OCI-LY1 (cell line): ENCODE results near the gene SCN10A.

ENCODE experiments used
- EZH2 ChIP-seq: fragments of 200-600 bp; sonication (generic), shearing (Covaris generic); IDR thresholded peaks from 2 replicates; pipeline ENCODE4 v1.8.0; 2017; ENCODE audit warnings: borderline replicate concordance, mixed run types, mild to moderate bottlenecking, antibody characterized with exemption, low read length, moderate library complexity, mixed read lengths
- TF ChIP-seq, protein P1 (sequence below): fragments of 200-600 bp; sonication (generic), shearing (Covaris generic); IDR thresholded peaks from 2 replicates; pipeline ENCODE4 v1.5.1; 2017; ENCODE audit warnings: mild to moderate bottlenecking, antibody characterized with exemption, low read length, moderate library complexity, mixed read lengths

DNA sequence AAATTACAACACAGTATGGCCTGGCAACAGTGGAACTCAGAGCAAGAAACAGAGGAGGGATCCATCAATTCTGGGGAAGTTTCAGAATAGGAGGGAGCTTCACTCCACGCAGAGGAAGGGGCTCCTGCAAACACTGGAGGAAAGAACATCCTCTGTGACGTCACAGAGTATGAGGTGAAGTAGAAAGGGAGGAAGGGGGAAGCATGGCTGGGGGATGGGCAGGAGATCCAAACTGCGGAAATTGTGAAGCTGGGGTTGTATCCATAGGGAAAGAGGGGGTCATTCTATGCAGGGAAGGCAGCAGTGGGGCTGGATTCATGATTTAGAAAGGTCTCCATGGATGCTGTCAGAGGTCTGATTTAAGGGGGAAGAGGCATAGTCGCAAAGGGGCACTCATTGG is 8.3 kb upstream of the SCN10A start:
- TF ChIP-seq, protein P1, sequence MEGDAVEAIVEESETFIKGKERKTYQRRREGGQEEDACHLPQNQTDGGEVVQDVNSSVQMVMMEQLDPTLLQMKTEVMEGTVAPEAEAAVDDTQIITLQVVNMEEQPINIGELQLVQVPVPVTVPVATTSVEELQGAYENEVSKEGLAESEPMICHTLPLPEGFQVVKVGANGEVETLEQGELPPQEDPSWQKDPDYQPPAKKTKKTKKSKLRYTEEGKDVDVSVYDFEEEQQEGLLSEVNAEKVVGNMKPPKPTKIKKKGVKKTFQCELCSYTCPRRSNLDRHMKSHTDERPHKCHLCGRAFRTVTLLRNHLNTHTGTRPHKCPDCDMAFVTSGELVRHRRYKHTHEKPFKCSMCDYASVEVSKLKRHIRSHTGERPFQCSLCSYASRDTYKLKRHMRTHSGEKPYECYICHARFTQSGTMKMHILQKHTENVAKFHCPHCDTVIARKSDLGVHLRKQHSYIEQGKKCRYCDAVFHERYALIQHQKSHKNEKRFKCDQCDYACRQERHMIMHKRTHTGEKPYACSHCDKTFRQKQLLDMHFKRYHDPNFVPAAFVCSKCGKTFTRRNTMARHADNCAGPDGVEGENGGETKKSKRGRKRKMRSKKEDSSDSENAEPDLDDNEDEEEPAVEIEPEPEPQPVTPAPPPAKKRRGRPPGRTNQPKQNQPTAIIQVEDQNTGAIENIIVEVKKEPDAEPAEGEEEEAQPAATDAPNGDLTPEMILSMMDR, result no peak
- TF ChIP-seq EZH2, result no peak
